Fibroblast of lung (primary cell): ENCODE measurements around the gene DTD1. TPM values are rescaled to one million over a fixed set of nuclear protein-coding genes. Genes with fewer than 3 reads are reported as not detected.

Experiments
- DNase-seq, 2 donors: peaks; one replicate each; pipeline versions ENCODE4 v3.0.0 to v3.0.0-alpha.2; 2010; ENCODE audit warnings: low read depth in 2 of 2
- H2AFZ ChIP-seq: 2 replicates; pipeline ENCODE4 v1.5.1; 2012; ENCODE audit warnings: low read length, control low read depth, inconsistent platforms
- H3K27ac ChIP-seq: 2 replicates; pipeline ENCODE4 v1.5.1; 2011; ENCODE audit warnings: low read length, control low read depth; ENCODE audit not compliant: insufficient read depth
- H3K27me3 ChIP-seq: 2 replicates; pipeline ENCODE4 v1.5.1; 2011; ENCODE audit warnings: mild to moderate bottlenecking, low read length; ENCODE audit not compliant: control insufficient read depth, insufficient read depth
- H3K36me3 ChIP-seq: 2 replicates; pipeline ENCODE4 v1.5.1; 2011; ENCODE audit warnings: low read length; ENCODE audit not compliant: control insufficient read depth, insufficient read depth
- H3K4me1 ChIP-seq: 2 replicates; pipeline ENCODE4 v1.5.1; 2011; ENCODE audit warnings: low read length; ENCODE audit not compliant: control insufficient read depth, insufficient read depth; ENCODE audit errors: extremely low read depth
- H3K4me2 ChIP-seq: 2 replicates; pipeline ENCODE4 v1.5.1; 2011; ENCODE audit warnings: low read length, control low read depth; ENCODE audit not compliant: insufficient read depth; ENCODE audit errors: extremely low read depth
- H3K4me3 ChIP-seq, 4 experiments: fragments of 200-600 bp in 1 of 4; sonication (generic) in 1 of 4; replicated peaks in 1 of 4; 2 replicates each; pipeline ENCODE4 v1.5.1; 2011 to 2016; ENCODE audit warnings: low read length in 4 of 4, low read depth in 3 of 4, mild to moderate bottlenecking in 3 of 4, control low read depth in 2 of 4, inconsistent platforms in 1 of 4, mixed read lengths in 1 of 4; ENCODE audit not compliant: insufficient read depth in 1 of 4; ENCODE audit errors: control extremely low read depth in 1 of 4
- H3K79me2 ChIP-seq: 2 replicates; pipeline ENCODE4 v1.5.1; 2012; ENCODE audit warnings: mild to moderate bottlenecking, low read length, inconsistent platforms; ENCODE audit not compliant: control insufficient read depth, insufficient read depth
- H3K9ac ChIP-seq: 2 replicates; pipeline ENCODE4 v1.5.1; 2011; ENCODE audit warnings: mild to moderate bottlenecking, low read length, control low read depth; ENCODE audit not compliant: insufficient read depth
- H3K9me3 ChIP-seq: 2 replicates; pipeline ENCODE4 v1.5.1; 2012; ENCODE audit warnings: low read depth, low read length; ENCODE audit not compliant: control insufficient read depth, insufficient read depth
- H4K20me1 ChIP-seq: 2 replicates; pipeline ENCODE4 v1.5.1; 2011; ENCODE audit warnings: low read length; ENCODE audit not compliant: control insufficient read depth, insufficient read depth; ENCODE audit errors: extremely low read depth
- CTCF ChIP-seq, 2 donors: IDR thresholded peaks in 1 of 2; conservative IDR thresholded peaks in 1 of 2; 1 replicate in 1 of 2; 2 replicates in 1 of 2; pipeline ENCODE4 v1.5.1; 2011 to 2012; ENCODE audit warnings: low read length in 2 of 2, control low read depth in 1 of 2, inconsistent platforms in 1 of 2, low read depth in 1 of 2, mild to moderate bottlenecking in 1 of 2
- EZH2 ChIP-seq: IDR thresholded peaks from 2 replicates; pipeline ENCODE4 v1.5.1; 2012; ENCODE audit warnings: low read length, control low read depth, mild to moderate bottlenecking; ENCODE audit errors: missing control alignments
- polyA plus RNA-seq, 2 donors: library from polyadenylated mRNA; depleted of rRNA in 1 of 2; stranded (reverse) in 1 of 2; unstranded in 1 of 2; fragments of >200 nt; gene quantifications; 2 replicates each; pipeline ENCODE4 v1.2.1, GENCODE V29; 2011 to 2012; ENCODE audit warnings: missing spikeins in 1 of 2
- total RNA-seq: library from RNA; depleted of rRNA; stranded (reverse); fragments of >200 nt; gene quantifications from 2 replicates; pipeline ENCODE4 v1.2.1, GENCODE V29; 2014

Gene DTD1
- total and polyA plus RNA-seq, 2 donors (not counting 1 experiment from before 2014, with no cell fraction given) = 60.8 to 71.0 TPM

GRCh38 chr20:18672834-18673233, 85.0 kb downstream of the DTD1 start:
- Histone ChIP-seq H3K9ac (no peak overlapping the region), H3K4me2 (no peak overlapping the region), H3K27me3 (no peaks in the 10 kb centered on the region), H3K79me2 (no peaks in the 10 kb centered on the region), H3K4me3 (no peak overlapping the region), H3K4me1 (no peaks in the 10 kb centered on the region), H3K9me3 (no peaks in the 10 kb centered on the region), H3K27ac (no peak overlapping the region), H4K20me1 (no peaks in the 10 kb centered on the region), H3K36me3 (no peaks in the 10 kb centered on the region), H2AFZ (no peak overlapping the region)
- no peak for DNase-seq
- TF ChIP-seq CTCF (conservative IDR thresholded peaks at IDR 0.05 in 1 of 2, IDR thresholded peaks at IDR 0.05 in 1 of 2; ENCODE audit: low read depth in 1 of 2, low read length in 2 of 2) (no peak), EZH2 (no peak)

- Histone ChIP-seq H3K4me2 (no peak overlapping the region), H3K27ac (no peak overlapping the region), H3K79me2 (no peaks in the 10 kb centered on the region), H3K4me1 (no peaks in the 10 kb centered on the region), H3K4me3 (no peak overlapping the region), H3K36me3 (no peaks in the 10 kb centered on the region), H3K9ac (no peak overlapping the region), H2AFZ (no peak overlapping the region), H3K27me3 (no peaks in the 10 kb centered on the region), H4K20me1 (no peaks in the 10 kb centered on the region), H3K9me3 (no peaks in the 10 kb centered on the region)
- TF ChIP-seq CTCF (conservative IDR thresholded peaks at IDR 0.05 in 1 of 2, IDR thresholded peaks at IDR 0.05 in 1 of 2; ENCODE audit: low read depth in 1 of 2, low read length in 2 of 2) (no peak), EZH2 (no peak)
- DNase-seq = no peak
Measured at GRCh38 chr20:18676396-18676795, 88.5 kb downstream of the DTD1 start.

- Histone ChIP-seq H3K4me1 (no peaks in the 10 kb centered on the region), H2AFZ (no peak overlapping the region), H3K79me2 (no peaks in the 10 kb centered on the region), H4K20me1 (no peaks in the 10 kb centered on the region), H3K4me2 (no peak overlapping the region), H3K27ac (no peak overlapping the region), H3K9ac (no peak overlapping the region), H3K27me3 (no peaks in the 10 kb centered on the region), H3K4me3 (no peak overlapping the region), H3K9me3 (no peaks in the 10 kb centered on the region), H3K36me3 (no peaks in the 10 kb centered on the region)
- TF ChIP-seq CTCF (conservative IDR thresholded peaks at IDR 0.05 in 1 of 2, IDR thresholded peaks at IDR 0.05 in 1 of 2; ENCODE audit: low read depth in 1 of 2, low read length in 2 of 2) (no peak), EZH2 (no peak)
- DNase-seq = no peak
Measured at GRCh38 chr20:18677126-18677525, 89.3 kb downstream of the DTD1 start.
